ENCODE data around the gene SEMA3C. TPM values are rescaled to one million over a fixed set of nuclear protein-coding genes. Genes with fewer than 3 reads are reported as not detected.

The SEMA3C gene
- total RNA-seq, 2 donors from 2014 or later: 64.6 to 66.7 TPM

- no peak for DNase-seq
- no peak for ATAC-seq
- intact Hi-C loops (cut with DNase I, micrococcal nuclease): no loop called here
These were observed 146.4 kb downstream of the SEMA3C start for GRCh38 chr7:80772347-80772993.

GRCh38 chr7:80771523-80771922 is 147.3 kb downstream of the SEMA3C start:
- ATAC-seq (peak; percentile 74), DNase-seq (no peak)
- intact Hi-C loops (cut with DNase I, micrococcal nuclease): no loop called here

- DNase-seq: no peak
- peak; percentile 26 for ATAC-seq
- intact Hi-C loops (cut with DNase I, micrococcal nuclease): no loop called here
These were observed 148.2 kb downstream of the SEMA3C start for GRCh38 chr7:80770675-80771081.

- ATAC-seq (peak; percentile 52), DNase-seq (no peak)
- intact Hi-C loops (cut with DNase I, micrococcal nuclease): no loop called here
These were observed 148.8 kb downstream of the SEMA3C start for GRCh38 chr7:80770061-80770460.

GRCh38 chr7:80768756-80769155 is 150.1 kb downstream of the SEMA3C start:
- intact Hi-C loops (cut with DNase I, micrococcal nuclease): no loop called here
- DNase-seq (no peak), ATAC-seq (no peak)

GRCh38 chr7:80767654-80768053 is 151.2 kb downstream of the SEMA3C start:
- DNase-seq: no peak
- no peak for ATAC-seq
- intact Hi-C loops (cut with DNase I, micrococcal nuclease): no loop called here

GRCh38 chr7:80766724-80767123 is 152.1 kb downstream of the SEMA3C start:
- ATAC-seq (no peak), DNase-seq (no peak)
- intact Hi-C loops (cut with DNase I, micrococcal nuclease): no loop called here

- intact Hi-C loops (cut with DNase I, micrococcal nuclease): no loop called here
- DNase-seq (no peak), ATAC-seq (no peak)
These were observed 154.7 kb downstream of the SEMA3C start for GRCh38 chr7:80764132-80764531.

GRCh38 chr7:80763704-80764103 is 155.1 kb downstream of the SEMA3C start:
- intact Hi-C loops (cut with DNase I, micrococcal nuclease): no loop called here
- DNase-seq: no peak
- ATAC-seq: no peak

GRCh38 chr7:80763289-80763688 is 155.6 kb downstream of the SEMA3C start:
- intact Hi-C loops (cut with DNase I, micrococcal nuclease): no loop called here
- no peak for DNase-seq
- ATAC-seq: no peak

- DNase-seq: no peak
- intact Hi-C loops (cut with DNase I, micrococcal nuclease): no loop called here
- ATAC-seq: peak; percentile 50
These were observed 158.6 kb downstream of the SEMA3C start for GRCh38 chr7:80760292-80760691.

GRCh38 chr7:80752954-80753690 is 165.7 kb downstream of the SEMA3C start:
- no peak for ATAC-seq
- intact Hi-C loops (cut with DNase I, micrococcal nuclease): no loop called here
- DNase-seq: no peak

- DNase-seq (no peak), ATAC-seq (peak; percentile 61)
- intact Hi-C loops (cut with DNase I, micrococcal nuclease): no loop called here
These were observed 169.6 kb downstream of the SEMA3C start for GRCh38 chr7:80749270-80749669.

- ATAC-seq (peak; percentile 19), DNase-seq (no peak)
- intact Hi-C loops (cut with DNase I, micrococcal nuclease): no loop called here
These were observed 170.3 kb downstream of the SEMA3C start for GRCh38 chr7:80748363-80749042.

GRCh38 chr7:80740778-80741545 is 177.9 kb downstream of the SEMA3C start:
- DNase-seq: no peak
- intact Hi-C loops (cut with DNase I, micrococcal nuclease): no loop called here
- no peak for ATAC-seq

GRCh38 chr7:80736371-80737125 is 182.3 kb downstream of the SEMA3C start:
- intact Hi-C loops (cut with DNase I, micrococcal nuclease): no loop called here
- ATAC-seq: no peak

GRCh38 chr7:80735330-80735729 is 183.5 kb downstream of the SEMA3C start:
- intact Hi-C loops (cut with DNase I, micrococcal nuclease): no loop called here
- ATAC-seq (no peak), DNase-seq (no peak)

More at GRCh38 chr7:80736371-80737125, 182.3 kb downstream of the SEMA3C start:
- DNase-seq: no peak

GRCh38 chr7:80734011-80734410 is 184.8 kb downstream of the SEMA3C start:
- no peak for ATAC-seq
- no peak for DNase-seq
- intact Hi-C loops (cut with DNase I, micrococcal nuclease): no loop called here

All from left colon (tissue), 2 donors.